Measurements from ENCODE around the gene C3orf85.

The C3orf85 gene

DNA sequence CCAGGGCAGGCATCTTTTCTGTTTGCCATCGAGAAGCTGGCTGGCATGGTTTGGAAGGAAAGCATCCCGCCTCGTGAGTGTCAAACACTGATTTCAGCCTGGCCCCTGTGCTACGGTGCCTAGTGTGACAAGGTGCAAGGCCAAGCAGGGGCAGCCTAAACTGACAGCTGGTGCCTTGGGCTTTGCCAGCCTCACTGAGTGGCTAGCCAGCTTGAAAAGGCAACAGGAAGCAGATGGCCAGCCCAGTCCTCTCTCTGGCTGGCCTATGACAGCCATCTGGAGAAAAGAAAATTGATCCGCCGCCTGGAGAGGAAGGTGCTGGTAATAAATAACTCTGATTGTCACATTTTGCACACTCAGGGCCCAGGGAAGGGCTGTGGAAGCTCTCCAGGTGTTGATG lies 52.2 kb downstream of the C3orf85 start:
- H3K4me3 ChIP-seq (ENCODE audit: low read depth, low read length): no peak overlapping the region
- DNase-seq (ENCODE audit: low read depth): no peak
- TF ChIP-seq, protein P1, sequence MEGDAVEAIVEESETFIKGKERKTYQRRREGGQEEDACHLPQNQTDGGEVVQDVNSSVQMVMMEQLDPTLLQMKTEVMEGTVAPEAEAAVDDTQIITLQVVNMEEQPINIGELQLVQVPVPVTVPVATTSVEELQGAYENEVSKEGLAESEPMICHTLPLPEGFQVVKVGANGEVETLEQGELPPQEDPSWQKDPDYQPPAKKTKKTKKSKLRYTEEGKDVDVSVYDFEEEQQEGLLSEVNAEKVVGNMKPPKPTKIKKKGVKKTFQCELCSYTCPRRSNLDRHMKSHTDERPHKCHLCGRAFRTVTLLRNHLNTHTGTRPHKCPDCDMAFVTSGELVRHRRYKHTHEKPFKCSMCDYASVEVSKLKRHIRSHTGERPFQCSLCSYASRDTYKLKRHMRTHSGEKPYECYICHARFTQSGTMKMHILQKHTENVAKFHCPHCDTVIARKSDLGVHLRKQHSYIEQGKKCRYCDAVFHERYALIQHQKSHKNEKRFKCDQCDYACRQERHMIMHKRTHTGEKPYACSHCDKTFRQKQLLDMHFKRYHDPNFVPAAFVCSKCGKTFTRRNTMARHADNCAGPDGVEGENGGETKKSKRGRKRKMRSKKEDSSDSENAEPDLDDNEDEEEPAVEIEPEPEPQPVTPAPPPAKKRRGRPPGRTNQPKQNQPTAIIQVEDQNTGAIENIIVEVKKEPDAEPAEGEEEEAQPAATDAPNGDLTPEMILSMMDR (IDR thresholded peaks at IDR 0.05; ENCODE audit: insufficient read depth, low read depth, low read length, missing control alignments): no peak

DNA sequence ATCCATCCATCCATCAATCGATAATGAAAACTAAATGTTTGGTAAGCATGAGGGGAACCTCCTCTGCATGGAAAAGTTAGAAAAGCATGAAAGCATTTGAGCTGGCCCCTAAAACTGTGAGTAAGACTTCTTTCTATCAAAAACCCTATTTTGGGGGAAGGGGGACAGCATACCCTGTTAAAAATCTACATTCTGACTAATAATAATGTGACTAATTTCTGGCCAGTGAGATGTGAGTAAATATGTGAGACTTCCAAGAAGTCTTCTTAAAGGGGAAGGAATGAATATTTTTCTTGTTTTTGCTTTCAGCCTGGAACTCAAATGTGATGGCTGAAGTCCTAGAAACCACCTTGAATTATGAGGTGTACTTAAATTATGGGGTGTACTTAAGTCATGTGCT lies 54.9 kb downstream of the C3orf85 start:
- TF ChIP-seq, protein P1 (IDR thresholded peaks at IDR 0.05; ENCODE audit: insufficient read depth, low read depth, low read length, missing control alignments): no peak
- no peak overlapping the region for H3K4me3 ChIP-seq (ENCODE audit: low read depth, low read length)
- DNase-seq (ENCODE audit: low read depth): no peak

DNA sequence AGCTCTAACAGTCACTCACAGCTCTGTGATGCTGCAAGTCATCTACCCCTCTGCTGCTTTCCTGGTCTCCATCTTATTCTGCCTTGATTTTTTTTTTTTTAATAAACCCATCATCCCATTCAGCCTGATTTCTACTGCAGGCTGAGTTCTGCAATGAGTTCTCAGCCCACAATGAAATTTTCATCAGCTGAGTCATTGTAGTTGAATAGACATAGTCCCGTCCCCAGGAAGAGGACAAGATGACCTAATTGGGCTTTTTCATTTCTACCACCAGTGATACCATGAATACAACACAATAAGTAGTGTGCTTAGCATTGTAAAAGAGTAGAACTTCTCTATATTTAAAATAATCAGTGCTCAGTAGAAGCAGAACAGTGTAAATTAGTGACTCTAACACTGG lies 59.3 kb downstream of the C3orf85 start:
- DNase-seq (ENCODE audit: low read depth): no peak

More for the DNA sequence above, 59.3 kb downstream of the C3orf85 start:
- TF ChIP-seq, protein P1 (IDR thresholded peaks at IDR 0.05; ENCODE audit: insufficient read depth, low read depth, low read length, missing control alignments): no peak
- H3K4me3 ChIP-seq (ENCODE audit: low read depth, low read length): no peak overlapping the region

Data from GM12865 (cell line).